ENCODE data around the gene OR52K1.
"Not testable (repeated sequence)": the region's sequence is repeated elsewhere in the genome, so short reads cannot be mapped to it uniquely, and the experiment has no call there.

OR52K1 gene

GRCh38 chr11:4491878-4492606 is 9.6 kb downstream of the OR52K1 start:
- no peak for DNase-seq

GRCh38 chr11:4493480-4493818 is 11.0 kb downstream of the OR52K1 start:
- no peak for DNase-seq

GRCh38 chr11:4495487-4495886 is 13.0 kb downstream of the OR52K1 start:
- no peak for DNase-seq

- no peak for DNase-seq
These were observed 13.5 kb downstream of the OR52K1 start for GRCh38 chr11:4495986-4496385.

GRCh38 chr11:4496557-4497248 is 14.3 kb downstream of the OR52K1 start:
- DNase-seq, result no peak

GRCh38 chr11:4508886-4509285 is 26.4 kb downstream of the OR52K1 start:
- no peak for DNase-seq

GRCh38 chr11:4511282-4512245 is 29.1 kb downstream of the OR52K1 start:
- DNase-seq, result no peak

GRCh38 chr11:4514196-4514595 is 31.8 kb downstream of the OR52K1 start:
- no peak for DNase-seq

GRCh38 chr11:4522339-4522738 is 39.9 kb downstream of the OR52K1 start:
- DNase-seq, result no peak

- no peak for DNase-seq
These were observed 40.3 kb downstream of the OR52K1 start for GRCh38 chr11:4522752-4523151.

GRCh38 chr11:4523666-4524065 is 41.2 kb downstream of the OR52K1 start:
- no peak for DNase-seq

GRCh38 chr11:4527926-4528325 is 45.5 kb downstream of the OR52K1 start:
- DNase-seq, result no peak

- DNase-seq, result not testable (repeated sequence)
These were observed 49.2 kb downstream of the OR52K1 start for GRCh38 chr11:4531686-4532085.

- DNase-seq, result peak; percentile 39
These were observed 57.3 kb downstream of the OR52K1 start for GRCh38 chr11:4539603-4540219.

- no peak for DNase-seq
These were observed 58.6 kb downstream of the OR52K1 start for GRCh38 chr11:4541071-4541470.
